ENCODE measurements around the gene HNRNPR. TPM values are rescaled to one million over a fixed set of nuclear protein-coding genes. Genes with fewer than 3 reads are reported as not detected.

The HNRNPR gene
- polyA plus RNA-seq, 1 donor (not counting 4 experiments of a cell fraction or from before 2014, with no cell fraction given), result 169 TPM

- DNase-seq (ENCODE audit: low read depth, low spot score) (no peak), FAIRE-seq (no peak)
- Histone ChIP-seq H3K4me1 (ENCODE audit: control insufficient read depth, extremely low read depth, insufficient read depth, low read length) (peaks cover 7% of the 10 kb centered on the region), H3K9me3 (ENCODE audit: control insufficient read depth, low read depth, low read length) (no peaks in the 10 kb centered on the region), H3K4me2 (ENCODE audit: control insufficient read depth, extremely low read depth, insufficient read depth, low read depth, low read length) (no peak overlapping the region), H3K27ac (ENCODE audit: control insufficient read depth, insufficient read depth, low read length) (no peak overlapping the region), H3K36me3 (ENCODE audit: control insufficient read depth in 2 of 2, extremely low read depth in 1 of 2, insufficient read depth in 2 of 2, low read length in 2 of 2) (peaks cover 21 to 39% of the 10 kb centered on the region in 2 experiments), H3K27me3 (ENCODE audit: control insufficient read depth, extremely low read depth, insufficient read depth, low read length) (no peaks in the 10 kb centered on the region), H4K20me1 (ENCODE audit: control insufficient read depth, extremely low read depth, insufficient read depth, low read length) (peaks cover 10% of the 10 kb centered on the region), H2AFZ (ENCODE audit: control insufficient read depth, low read length) (no peak overlapping the region), H3K9me1 (ENCODE audit: control insufficient read depth, extremely low read depth, insufficient read depth, low read length) (peaks cover 2% of the 10 kb centered on the region), H3K79me2 (ENCODE audit: control insufficient read depth, insufficient read depth, low read length) (peaks cover 76% of the 10 kb centered on the region), H3K9ac (ENCODE audit: control insufficient read depth, extremely low read depth, insufficient read depth, low read length) (no peak overlapping the region), H3K4me3 (ENCODE audit: control insufficient read depth in 2 of 3, extremely low read depth in 1 of 3, insufficient read depth in 2 of 3, low read depth in 1 of 3, low read length in 3 of 3) (no peak overlapping the region)
- TF ChIP-seq CTCF (optimal IDR thresholded peaks at IDR 0.05 in 1 of 3, IDR thresholded peaks at IDR 0.05 in 1 of 3, conservative IDR thresholded peaks at IDR 0.05 in 1 of 3; ENCODE audit: extremely low read depth in 1 of 3, insufficient read depth in 2 of 3, low read length in 3 of 3), result no peak
- TF ChIP-seq EZH2 (IDR thresholded peaks at IDR 0.05; ENCODE audit: low read length), result no peak
- dilution Hi-C loops (cut with MboI; ENCODE audit: extremely low pct_ligation_motif_present, low sequenced_read_pairs), result loop anchor here (10.0 kb wide), 1 partner anchor 94 kb away; the partner anchor contains the start of gene TCEA3
Observed at GRCh38 chr1:23330846-23331245, 13.2 kb downstream of the HNRNPR start.

- Histone ChIP-seq H3K9ac (ENCODE audit: control insufficient read depth, extremely low read depth, insufficient read depth, low read length) (no peak overlapping the region), H3K36me3 (ENCODE audit: control insufficient read depth in 2 of 2, extremely low read depth in 1 of 2, insufficient read depth in 2 of 2, low read length in 2 of 2) (peaks cover 11 to 39% of the 10 kb centered on the region in 2 experiments), H2AFZ (ENCODE audit: control insufficient read depth, low read length) (no peak overlapping the region), H3K4me3 (ENCODE audit: control insufficient read depth in 2 of 3, extremely low read depth in 1 of 3, insufficient read depth in 2 of 3, low read depth in 1 of 3, low read length in 3 of 3) (no peak overlapping the region), H3K9me1 (ENCODE audit: control insufficient read depth, extremely low read depth, insufficient read depth, low read length) (peaks cover 2% of the 10 kb centered on the region), H3K4me1 (ENCODE audit: control insufficient read depth, extremely low read depth, insufficient read depth, low read length) (peaks cover 7% of the 10 kb centered on the region), H3K4me2 (ENCODE audit: control insufficient read depth, extremely low read depth, insufficient read depth, low read depth, low read length) (no peak overlapping the region), H3K27ac (ENCODE audit: control insufficient read depth, insufficient read depth, low read length) (no peak overlapping the region), H3K9me3 (ENCODE audit: control insufficient read depth, low read depth, low read length) (no peaks in the 10 kb centered on the region), H3K79me2 (ENCODE audit: control insufficient read depth, insufficient read depth, low read length) (peaks cover 66% of the 10 kb centered on the region), H3K27me3 (ENCODE audit: control insufficient read depth, extremely low read depth, insufficient read depth, low read length) (no peaks in the 10 kb centered on the region), H4K20me1 (ENCODE audit: control insufficient read depth, extremely low read depth, insufficient read depth, low read length) (peaks cover 10% of the 10 kb centered on the region)
- DNase-seq (ENCODE audit: low read depth, low spot score) (no peak), FAIRE-seq (no peak)
- no peak for TF ChIP-seq EZH2 (IDR thresholded peaks at IDR 0.05; ENCODE audit: low read length)
- TF ChIP-seq CTCF (optimal IDR thresholded peaks at IDR 0.05 in 1 of 3, IDR thresholded peaks at IDR 0.05 in 1 of 3, conservative IDR thresholded peaks at IDR 0.05 in 1 of 3; ENCODE audit: extremely low read depth in 1 of 3, insufficient read depth in 2 of 3, low read length in 3 of 3), result no peak
- dilution Hi-C loops (cut with MboI; ENCODE audit: extremely low pct_ligation_motif_present, low sequenced_read_pairs), result no loop called here
Observed at GRCh38 chr1:23325393-23325792, 18.7 kb downstream of the HNRNPR start.
